Kasumi-1 (cell line): Measurements from ENCODE around the gene TMA7.
"Not testable (repeated sequence)": the region's sequence is repeated elsewhere in the genome, so short reads cannot be mapped to it uniquely, and the experiment has no call there.

Experiments
- DNase-seq, 2 experiments: peaks; one replicate each; lab custom pipeline; 2025; lab: John Stamatoyannopoulos, UW

TMA7 gene

GRCh38 chr3:48468329-48468731, 28.3 kb downstream of the TMA7 start:
- no peak for DNase-seq

- no peak for DNase-seq
Observed at GRCh38 chr3:48469046-48469915, 29.2 kb downstream of the TMA7 start.

- DNase-seq: no peak
Observed at GRCh38 chr3:48470286-48470685, 30.2 kb downstream of the TMA7 start.

- DNase-seq: peak in 1 of 2 experiments; percentile 37
Observed at GRCh38 chr3:48472673-48472922, 32.5 kb downstream of the TMA7 start.

DNA sequence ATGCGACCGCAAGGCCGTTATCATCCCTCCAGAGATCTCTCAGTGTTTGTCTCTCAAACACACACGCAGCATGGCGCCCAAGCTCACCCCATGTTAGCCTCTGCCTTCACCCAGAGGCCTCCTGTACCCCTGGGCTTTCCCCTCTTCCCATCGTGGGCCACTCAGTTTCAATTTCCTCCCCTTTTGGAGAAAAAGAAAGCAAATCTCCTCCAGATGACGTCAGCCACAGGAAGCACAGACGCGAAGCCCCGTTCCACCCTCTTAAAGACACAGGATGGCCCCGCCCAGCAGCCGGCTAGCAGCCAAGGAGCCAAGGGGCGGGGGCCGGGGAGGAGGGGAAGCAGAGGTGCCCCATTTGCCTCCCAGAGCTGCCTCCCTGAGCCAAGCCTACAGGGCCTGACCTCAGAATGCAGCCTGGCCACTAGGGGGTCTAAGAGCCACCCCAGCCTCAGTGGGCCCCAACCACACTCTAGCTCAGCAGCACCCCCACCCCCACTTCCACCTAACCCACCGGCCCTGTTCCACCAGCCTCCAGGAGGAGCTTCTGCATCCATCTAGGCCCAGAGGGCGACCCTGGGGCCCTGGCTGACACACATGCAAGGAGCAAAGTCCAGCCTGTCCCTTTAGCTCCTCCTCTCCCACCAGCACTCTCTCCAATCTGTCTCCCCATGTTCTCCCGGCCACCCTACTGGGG, 33.0 kb downstream of the TMA7 start:
- peak; percentile 97 to 98 for DNase-seq

DNA sequence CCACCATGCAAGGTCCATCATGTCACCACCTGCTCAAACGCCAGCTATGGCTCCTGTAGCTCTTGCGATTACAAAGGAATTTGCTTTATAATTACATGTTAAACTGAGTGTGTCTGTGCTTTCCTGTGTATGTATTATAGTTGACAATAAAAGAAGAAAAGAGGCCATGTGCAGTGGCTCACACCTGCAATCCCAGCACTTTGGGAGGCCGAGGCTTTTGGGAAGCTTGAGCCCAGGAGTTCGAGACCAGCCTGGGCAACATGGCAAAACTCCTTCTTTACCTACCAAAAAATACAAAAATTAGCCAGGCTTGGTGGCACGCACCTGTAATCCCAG, 33.5 kb downstream of the TMA7 start:
- DNase-seq: no peak

- not testable (repeated sequence) for DNase-seq
Observed at GRCh38 chr3:48474031-48474430, 34.0 kb downstream of the TMA7 start.

DNA sequence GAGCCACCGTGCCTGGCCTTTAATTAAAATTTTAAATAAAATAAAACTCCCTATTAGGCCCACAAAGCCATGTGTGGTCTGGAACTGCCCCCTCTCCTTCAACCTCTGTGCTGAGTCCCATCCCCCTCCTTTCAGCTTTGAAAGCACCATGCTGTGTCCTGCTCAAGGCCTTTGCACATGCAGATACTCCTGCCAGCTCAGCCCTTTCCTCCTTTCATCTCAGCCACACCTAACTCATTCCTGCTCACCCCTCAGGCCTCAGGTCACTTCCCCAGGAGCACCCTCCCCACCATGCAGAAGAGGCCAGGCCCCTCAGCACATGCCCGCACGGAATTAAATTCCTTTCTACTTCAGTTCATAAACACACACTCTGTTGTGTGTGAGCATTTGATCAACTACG, 34.6 kb downstream of the TMA7 start:
- DNase-seq: no peak

GRCh38 chr3:48475188-48475587, 35.1 kb downstream of the TMA7 start:
- DNase-seq: no peak

- no peak for DNase-seq
Observed at GRCh38 chr3:48476426-48477053, 36.5 kb downstream of the TMA7 start.

DNA sequence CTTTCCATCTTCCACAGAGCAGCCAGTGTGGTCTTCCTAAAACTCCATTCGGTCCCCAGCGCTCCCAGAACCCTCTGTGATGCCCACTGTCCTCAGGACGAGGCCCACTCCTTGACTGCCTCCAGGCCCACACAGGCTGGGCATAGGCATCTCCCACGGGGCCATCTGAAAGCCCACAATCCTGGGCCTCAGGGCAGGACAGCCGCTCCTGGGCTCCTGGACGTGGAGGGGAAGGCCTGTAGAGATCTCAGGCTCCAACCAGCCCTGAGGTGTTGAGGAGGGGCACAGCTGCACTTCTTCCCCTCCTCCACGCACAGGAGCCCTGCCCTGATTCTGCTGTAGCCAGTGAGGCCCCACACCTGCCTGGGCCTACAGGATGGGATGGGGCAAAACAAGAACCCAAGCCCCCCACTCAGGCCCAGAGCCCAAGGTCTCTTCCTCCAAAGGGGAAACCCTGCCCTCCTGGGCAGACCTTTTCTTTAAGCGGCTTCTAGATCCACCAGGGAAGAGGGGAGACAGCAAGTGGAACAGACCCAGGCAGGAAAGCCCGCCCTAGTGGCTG, 38.0 kb downstream of the TMA7 start:
- DNase-seq: no peak

DNA sequence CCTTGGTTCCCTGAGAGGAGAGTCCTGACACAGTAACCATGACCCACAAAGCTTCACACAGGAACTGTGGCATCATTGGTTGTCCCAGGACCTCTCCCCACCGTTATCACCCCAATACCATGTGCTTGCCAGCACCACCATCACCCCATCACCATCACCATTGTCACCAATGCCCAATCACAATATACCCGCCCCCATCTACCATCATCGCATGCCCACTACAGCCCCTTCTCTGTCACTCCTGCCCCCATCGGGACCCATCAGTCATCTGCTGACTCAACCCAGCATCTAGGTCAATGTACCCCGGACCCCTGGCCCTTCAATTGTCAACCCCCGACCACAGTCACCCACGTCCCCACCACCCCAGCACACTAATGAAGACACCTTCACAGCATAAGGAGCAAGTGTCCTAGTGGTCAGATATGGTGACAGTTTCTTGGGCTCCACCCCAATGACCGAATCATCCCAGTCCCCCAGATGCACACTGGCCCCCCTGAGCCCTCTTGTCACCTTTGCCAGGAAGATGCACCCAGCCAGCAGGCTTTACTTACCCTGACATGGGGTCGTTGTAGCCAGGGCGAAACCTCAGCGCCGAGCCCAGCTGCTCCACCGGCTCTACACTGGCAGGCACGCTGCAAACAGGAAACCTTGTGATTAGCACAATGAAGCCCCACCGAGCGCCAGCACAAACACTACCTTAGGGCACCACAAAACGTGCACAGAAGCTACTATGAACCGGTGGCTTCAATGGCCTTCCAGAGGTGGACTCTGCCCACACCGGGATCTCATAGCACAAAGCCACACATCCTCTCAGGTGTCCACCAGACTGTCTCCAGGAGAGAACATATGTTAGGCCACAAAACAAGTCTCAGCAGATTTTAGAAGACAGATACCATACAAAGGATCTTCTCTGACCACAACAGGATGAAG, 38.8 kb downstream of the TMA7 start:
- peak in 1 of 2 experiments; percentile 1 for DNase-seq

GRCh38 chr3:48480891-48481290, 40.8 kb downstream of the TMA7 start:
- not testable (repeated sequence) for DNase-seq

- not testable (repeated sequence) for DNase-seq
Observed at GRCh38 chr3:48482822-48483221, 42.8 kb downstream of the TMA7 start.

- DNase-seq: no peak
Observed at GRCh38 chr3:48486952-48487351, 46.9 kb downstream of the TMA7 start.

DNA sequence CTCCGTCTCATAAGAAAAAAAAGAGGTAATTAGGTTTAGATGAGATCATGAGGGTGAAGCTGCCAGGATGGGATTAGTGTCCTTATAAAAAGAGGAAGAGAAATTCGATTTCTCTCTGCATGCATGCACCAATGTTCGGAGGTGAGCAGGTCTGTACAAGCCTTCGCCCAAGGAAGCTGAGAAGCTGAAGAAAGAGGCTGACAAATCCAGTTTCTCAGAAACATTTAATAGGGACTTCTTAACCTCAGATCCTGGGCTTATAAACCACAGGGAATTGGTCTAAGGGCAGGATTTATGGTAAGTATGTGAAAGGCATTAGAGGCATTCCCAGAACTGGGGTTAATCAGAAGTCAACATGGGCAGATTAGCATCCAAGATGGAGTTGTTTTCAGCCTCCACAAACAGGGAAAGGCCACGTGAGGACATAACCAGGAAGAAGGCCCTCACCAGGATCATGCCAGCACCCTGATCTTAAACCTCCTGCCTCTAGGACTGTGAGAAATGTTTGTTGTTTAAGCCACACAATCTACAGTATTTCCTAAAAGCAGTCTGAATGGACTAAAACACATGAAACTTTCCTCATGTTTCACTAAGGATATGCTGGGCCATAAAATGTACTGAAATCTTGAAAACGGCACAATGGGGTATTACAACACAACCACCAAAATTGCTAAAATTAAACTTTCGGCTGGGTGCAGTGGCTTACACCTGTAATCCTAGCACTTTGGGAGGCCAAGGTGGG, 52.6 kb downstream of the TMA7 start:
- DNase-seq: peak; percentile 7 to 15

GRCh38 chr3:48493203-48493501, 53.1 kb downstream of the TMA7 start:
- no peak for DNase-seq
